OCI-LY1 (cell line): ENCODE measurements around the gene MAST4.

Experiments used
- H2AFZ ChIP-seq: fragments of 200-600 bp; sonication (generic), shearing (Covaris generic); 2 replicates; pipeline ENCODE4 v1.6.0; 2014; ENCODE audit warnings: antibody characterized with exemption, mild to moderate bottlenecking, low read length
- H3F3A ChIP-seq: fragments of 200-600 bp; sonication (generic), shearing (Covaris generic); 2 replicates; pipeline ENCODE4 v1.6.0; 2014; ENCODE audit warnings: mild to moderate bottlenecking, antibody characterized with exemption, low read length, moderate library complexity; ENCODE audit not compliant: insufficient read depth
- H3K27ac ChIP-seq: fragments of 200-600 bp; sonication (generic); 2 replicates; pipeline ENCODE4 v1.5.1; 2014; ENCODE audit warnings: low read length, mixed run types, mild to moderate bottlenecking, low read depth; ENCODE audit not compliant: poor library complexity, severe bottlenecking
- H3K27me3 ChIP-seq: fragments of 200-600 bp; sonication (generic); 2 replicates; pipeline ENCODE4 v1.6.0; 2014; ENCODE audit warnings: antibody characterized with exemption, mild to moderate bottlenecking, low read length, moderate library complexity; ENCODE audit not compliant: insufficient read depth
- H3K36me3 ChIP-seq: fragments of 200-600 bp; sonication (generic); 2 replicates; pipeline ENCODE4 v1.6.1; 2014; ENCODE audit warnings: mild to moderate bottlenecking, antibody characterized with exemption, low read length, moderate library complexity, mixed read lengths; ENCODE audit not compliant: insufficient read depth
- H3K4me1 ChIP-seq: fragments of 200-600 bp; sonication (generic); 2 replicates; pipeline ENCODE4 v1.5.1; 2014; ENCODE audit warnings: mild to moderate bottlenecking, low read length, moderate library complexity; ENCODE audit not compliant: insufficient read depth, severe bottlenecking
- H3K4me2 ChIP-seq: fragments of 200-600 bp; sonication (generic), shearing (Covaris generic); 2 replicates; pipeline ENCODE4 v1.6.1; 2014; ENCODE audit warnings: low read length
- H3K4me3 ChIP-seq: fragments of 200-600 bp; sonication (generic); 2 replicates; pipeline ENCODE4 v1.5.1; 2014; ENCODE audit warnings: low read length, low read depth, mild to moderate bottlenecking, mixed read lengths; ENCODE audit not compliant: poor library complexity, severe bottlenecking
- H3K79me2 ChIP-seq: fragments of 200-600 bp; shearing (Covaris generic); 2 replicates; pipeline ENCODE4 v1.6.1; 2016; ENCODE audit warnings: mixed run types, low read length, mixed read lengths; ENCODE audit not compliant: insufficient read depth
- H3K9ac ChIP-seq: fragments of 200-600 bp; sonication (generic), shearing (Covaris generic); 2 replicates; pipeline ENCODE4 v1.6.1; 2014; ENCODE audit warnings: mild to moderate bottlenecking, low read length, mixed read lengths
- H3K9me2 ChIP-seq: fragments of 200-600 bp; sonication (generic), shearing (Covaris generic); 2 replicates; pipeline ENCODE4 v1.6.1; 2014; ENCODE audit warnings: low read depth, mild to moderate bottlenecking, low read length, mixed read lengths
- H3K9me3 ChIP-seq: fragments of 200-600 bp; shearing (Covaris generic); 2 replicates; pipeline ENCODE4 v1.6.1; 2014; ENCODE audit warnings: low read length, mixed read lengths
- H4K20me1 ChIP-seq: fragments of 200-600 bp; sonication (generic), shearing (Covaris generic); 2 replicates; pipeline ENCODE4 v1.6.0; 2016; ENCODE audit warnings: mild to moderate bottlenecking, low read length; ENCODE audit not compliant: insufficient read depth
- EZH2 ChIP-seq: fragments of 200-600 bp; sonication (generic), shearing (Covaris generic); IDR thresholded peaks from 2 replicates; pipeline ENCODE4 v1.8.0; 2017; ENCODE audit warnings: borderline replicate concordance, mixed run types, mild to moderate bottlenecking, antibody characterized with exemption, low read length, moderate library complexity, mixed read lengths
- TF ChIP-seq, protein P1 (sequence below): fragments of 200-600 bp; sonication (generic), shearing (Covaris generic); IDR thresholded peaks from 2 replicates; pipeline ENCODE4 v1.5.1; 2017; ENCODE audit warnings: mild to moderate bottlenecking, antibody characterized with exemption, low read length, moderate library complexity, mixed read lengths

Gene MAST4

DNA sequence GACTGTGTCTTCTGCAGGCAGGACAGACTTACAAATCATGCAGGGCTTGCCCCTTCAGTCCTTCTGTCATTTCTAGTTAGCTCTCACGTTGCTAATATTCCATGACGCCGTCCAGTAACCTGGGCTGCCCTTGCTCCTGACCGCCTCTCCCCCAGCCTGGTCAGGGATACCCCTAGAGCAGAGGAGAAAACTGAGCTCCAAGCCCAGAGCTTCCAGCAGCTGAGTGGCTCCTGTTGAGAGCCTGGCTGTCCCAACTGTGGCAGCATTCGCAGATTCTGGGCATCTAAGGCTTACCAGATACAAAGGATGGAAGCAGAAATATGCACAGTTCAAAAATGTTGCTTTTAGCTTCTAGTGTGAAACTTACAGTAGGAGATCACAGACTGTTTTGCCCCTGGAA, 415.2 kb downstream of the MAST4 start:
- no peak overlapping the region for H3K4me3 ChIP-seq
- no peaks in the 10 kb centered on the region for H3K27me3 ChIP-seq
- no peaks in the 10 kb centered on the region for H3K36me3 ChIP-seq
- no peaks in the 10 kb centered on the region for H3F3A ChIP-seq
- H3K9me3 ChIP-seq, result no peaks in the 10 kb centered on the region
- H3K27ac ChIP-seq, result no peak overlapping the region
- no peaks in the 10 kb centered on the region for H3K4me1 ChIP-seq
- H3K4me2 ChIP-seq, result no peak overlapping the region
- no peak for TF ChIP-seq EZH2
- TF ChIP-seq, protein P1, sequence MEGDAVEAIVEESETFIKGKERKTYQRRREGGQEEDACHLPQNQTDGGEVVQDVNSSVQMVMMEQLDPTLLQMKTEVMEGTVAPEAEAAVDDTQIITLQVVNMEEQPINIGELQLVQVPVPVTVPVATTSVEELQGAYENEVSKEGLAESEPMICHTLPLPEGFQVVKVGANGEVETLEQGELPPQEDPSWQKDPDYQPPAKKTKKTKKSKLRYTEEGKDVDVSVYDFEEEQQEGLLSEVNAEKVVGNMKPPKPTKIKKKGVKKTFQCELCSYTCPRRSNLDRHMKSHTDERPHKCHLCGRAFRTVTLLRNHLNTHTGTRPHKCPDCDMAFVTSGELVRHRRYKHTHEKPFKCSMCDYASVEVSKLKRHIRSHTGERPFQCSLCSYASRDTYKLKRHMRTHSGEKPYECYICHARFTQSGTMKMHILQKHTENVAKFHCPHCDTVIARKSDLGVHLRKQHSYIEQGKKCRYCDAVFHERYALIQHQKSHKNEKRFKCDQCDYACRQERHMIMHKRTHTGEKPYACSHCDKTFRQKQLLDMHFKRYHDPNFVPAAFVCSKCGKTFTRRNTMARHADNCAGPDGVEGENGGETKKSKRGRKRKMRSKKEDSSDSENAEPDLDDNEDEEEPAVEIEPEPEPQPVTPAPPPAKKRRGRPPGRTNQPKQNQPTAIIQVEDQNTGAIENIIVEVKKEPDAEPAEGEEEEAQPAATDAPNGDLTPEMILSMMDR, result no peak
- no peak overlapping the region for H2AFZ ChIP-seq
- no peak overlapping the region for H3K9ac ChIP-seq
- H4K20me1 ChIP-seq, result no peaks in the 10 kb centered on the region
- no peaks in the 10 kb centered on the region for H3K79me2 ChIP-seq
- H3K9me2 ChIP-seq, result no peaks in the 10 kb centered on the region

DNA sequence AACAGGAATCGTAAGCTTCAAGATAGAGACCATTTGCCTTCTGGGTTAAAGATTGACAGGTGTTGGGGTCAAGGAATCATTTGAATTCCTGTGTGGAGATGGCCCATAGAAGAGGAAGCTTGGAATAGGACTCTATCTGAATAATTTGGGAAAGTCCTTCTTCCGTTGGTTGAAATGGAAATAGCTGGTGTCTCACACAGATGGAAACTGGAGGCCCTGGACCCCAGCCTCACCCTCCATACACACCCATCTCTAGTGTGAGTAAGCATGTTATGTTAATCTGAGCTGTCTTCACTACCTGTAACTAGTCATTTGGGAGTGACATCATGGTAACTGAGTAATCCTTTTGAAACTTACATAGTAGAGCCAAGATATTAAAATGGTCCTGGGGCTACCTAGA, 416.0 kb downstream of the MAST4 start:
- no peak overlapping the region for H2AFZ ChIP-seq
- H3K27ac ChIP-seq, result no peak overlapping the region
- H3K9me3 ChIP-seq, result no peaks in the 10 kb centered on the region
- no peak for TF ChIP-seq EZH2
- TF ChIP-seq, protein P1, result no peak
- H3K9ac ChIP-seq, result no peak overlapping the region
- no peaks in the 10 kb centered on the region for H3K4me1 ChIP-seq
- H3K79me2 ChIP-seq, result no peaks in the 10 kb centered on the region
- no peaks in the 10 kb centered on the region for H3K36me3 ChIP-seq
- H3F3A ChIP-seq, result no peaks in the 10 kb centered on the region
- H3K27me3 ChIP-seq, result no peaks in the 10 kb centered on the region
- no peaks in the 10 kb centered on the region for H3K9me2 ChIP-seq
- H4K20me1 ChIP-seq, result no peaks in the 10 kb centered on the region
- H3K4me2 ChIP-seq, result no peak overlapping the region
- no peak overlapping the region for H3K4me3 ChIP-seq

DNA sequence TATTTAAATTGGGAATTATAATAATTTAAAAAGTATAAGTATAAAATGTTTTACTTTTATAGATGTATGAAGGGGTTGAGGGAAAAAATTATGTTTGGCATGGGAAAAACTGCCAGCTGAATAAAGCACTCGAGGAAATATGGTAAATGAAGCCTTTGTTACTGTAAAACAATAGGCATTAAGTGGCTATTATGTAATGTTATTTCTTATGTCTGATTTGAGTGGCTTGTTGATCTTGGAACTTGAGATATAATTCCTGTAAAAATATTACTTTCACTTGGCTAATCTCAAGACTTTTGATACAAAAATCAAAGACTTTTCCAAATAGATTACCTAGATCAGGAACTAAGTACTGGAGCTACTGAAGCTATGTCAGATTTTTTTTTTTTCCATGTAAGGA, 417.5 kb downstream of the MAST4 start:
- Histone ChIP-seq H3K36me3 (no peaks in the 10 kb centered on the region), H4K20me1 (no peaks in the 10 kb centered on the region), H3K9me2 (no peaks in the 10 kb centered on the region), H3K9me3 (no peaks in the 10 kb centered on the region), H3K4me2 (no peak overlapping the region), H3K27ac (no peak overlapping the region), H2AFZ (no peak overlapping the region), H3K79me2 (no peaks in the 10 kb centered on the region), H3F3A (no peaks in the 10 kb centered on the region), H3K4me3 (no peak overlapping the region), H3K27me3 (no peaks in the 10 kb centered on the region), H3K9ac (no peak overlapping the region), H3K4me1 (no peaks in the 10 kb centered on the region)
- TF ChIP-seq, protein P1, result no peak
- TF ChIP-seq EZH2, result no peak
